ENCODE results near the gene CLPSL2.

CLPSL2 gene

GRCh38 chr6:35811699-35811995 is 35.2 kb downstream of the CLPSL2 start:
- Histone ChIP-seq H3K27ac (ENCODE audit: low read depth, low read length) (no peak overlapping the region), H3K36me3 (ENCODE audit: insufficient read depth, low read length) (no peaks in the 10 kb centered on the region), H3K27me3 (ENCODE audit: control insufficient read depth in 1 of 2, insufficient read depth in 2 of 2, low read length in 2 of 2) (peaks cover 0 to 5% of the 10 kb centered on the region in 2 donors), H3K4me3 (ENCODE audit: low read depth in 1 of 2, low read length in 2 of 2) (no peak overlapping the region), H3K9me3 (ENCODE audit: low read length) (no peaks in the 10 kb centered on the region), H3K4me1 (ENCODE audit: insufficient read depth, low read length) (no peaks in the 10 kb centered on the region), H3K9ac (ENCODE audit: low read length) (no peak overlapping the region)

GRCh38 chr6:35817515-35817914 is 41.1 kb downstream of the CLPSL2 start:
- Histone ChIP-seq H3K4me3 (ENCODE audit: low read depth in 1 of 2, low read length in 2 of 2) (no peak overlapping the region), H3K4me1 (ENCODE audit: insufficient read depth, low read length) (no peaks in the 10 kb centered on the region), H3K27me3 (ENCODE audit: control insufficient read depth in 1 of 2, insufficient read depth in 2 of 2, low read length in 2 of 2) (no peaks in the 10 kb centered on the region), H3K36me3 (ENCODE audit: insufficient read depth, low read length) (no peaks in the 10 kb centered on the region), H3K9ac (ENCODE audit: low read length) (no peak overlapping the region), H3K27ac (ENCODE audit: low read depth, low read length) (no peak overlapping the region), H3K9me3 (ENCODE audit: low read length) (no peaks in the 10 kb centered on the region)

GRCh38 chr6:35823601-35824000 is 47.2 kb downstream of the CLPSL2 start:
- H3K4me1 ChIP-seq (ENCODE audit: insufficient read depth, low read length) = no peaks in the 10 kb centered on the region

GRCh38 chr6:35824552-35825192 is 48.3 kb downstream of the CLPSL2 start:
- no peaks in the 10 kb centered on the region for H3K36me3 ChIP-seq (ENCODE audit: insufficient read depth, low read length)
- no peak overlapping the region for H3K9ac ChIP-seq (ENCODE audit: low read length)
- no peak overlapping the region for H3K4me3 ChIP-seq (ENCODE audit: low read depth in 1 of 2, low read length in 2 of 2)
- H3K27me3 ChIP-seq (ENCODE audit: control insufficient read depth in 1 of 2, insufficient read depth in 2 of 2, low read length in 2 of 2) = no peaks in the 10 kb centered on the region
- H3K4me1 ChIP-seq (ENCODE audit: insufficient read depth, low read length) = no peaks in the 10 kb centered on the region
- no peak overlapping the region for H3K27ac ChIP-seq (ENCODE audit: low read depth, low read length)
- no peaks in the 10 kb centered on the region for H3K9me3 ChIP-seq (ENCODE audit: low read length)

More at GRCh38 chr6:35823601-35824000, 47.2 kb downstream of the CLPSL2 start:
- H3K27me3 ChIP-seq (ENCODE audit: control insufficient read depth in 1 of 2, insufficient read depth in 2 of 2, low read length in 2 of 2) = no peaks in the 10 kb centered on the region
- no peaks in the 10 kb centered on the region for H3K9me3 ChIP-seq (ENCODE audit: low read length)
- H3K27ac ChIP-seq (ENCODE audit: low read depth, low read length) = no peak overlapping the region
- H3K9ac ChIP-seq (ENCODE audit: low read length) = no peak overlapping the region
- H3K4me3 ChIP-seq (ENCODE audit: low read depth in 1 of 2, low read length in 2 of 2) = no peak overlapping the region
- no peaks in the 10 kb centered on the region for H3K36me3 ChIP-seq (ENCODE audit: insufficient read depth, low read length)
